Cardiac muscle cell (in vitro differentiated cells and primary cell): ENCODE measurements around the gene CNTN5. TPM values are rescaled to one million over a fixed set of nuclear protein-coding genes. Genes with fewer than 3 reads are reported as not detected.

Experiments
- DNase-seq, 2 donors: peaks; one replicate each; pipeline versions ENCODE4 v3.0.0 to v3.0.0-alpha.2; 2010 to 2017; ENCODE audit warnings: low read depth in 1 of 2, low spot score in 1 of 2
- H3K27ac ChIP-seq: fragments of 200-600 bp; sonication (generic); 2 replicates; pipeline ENCODE4 v1.5.1; 2016
- H3K27me3 ChIP-seq: fragments of 200-600 bp; sonication (generic); 2 replicates; pipeline ENCODE4 v1.6.0; 2016; ENCODE audit warnings: control low read depth
- H3K36me3 ChIP-seq: fragments of 200-600 bp; sonication (generic); 2 replicates; pipeline ENCODE4 v1.5.1; 2016; ENCODE audit warnings: control low read depth
- H3K4me1 ChIP-seq: fragments of 200-600 bp; sonication (generic); 2 replicates; pipeline ENCODE4 v1.8.1; 2017; ENCODE audit warnings: low read depth, mild to moderate bottlenecking, mixed run types
- H3K4me3 ChIP-seq: fragments of 200-600 bp; sonication (generic); 2 replicates; pipeline ENCODE4 v1.5.1; 2016; ENCODE audit warnings: mild to moderate bottlenecking
- H3K9me3 ChIP-seq: fragments of 200-600 bp; sonication (generic); 2 replicates; pipeline ENCODE4 v1.5.1; 2017; ENCODE audit warnings: low read depth, mild to moderate bottlenecking, control low read depth
- polyA plus RNA-seq: library from polyadenylated mRNA; unstranded; fragments of >200 nt; fragmentation: Nextera tagmentation; extraction: Ambion mirVana; gene quantifications from 2 replicates; pipeline ENCODE4 v1.2.1, GENCODE V29; 2016
- total RNA-seq: library from RNA; depleted of rRNA; stranded (reverse); fragments of >200 nt; gene quantifications from 2 replicates; pipeline ENCODE4 v1.2.3, GENCODE V29; 2016
- TF ChIP-seq, protein P1 (sequence below): IDR thresholded peaks from 2 replicates; pipeline ENCODE4 v1.5.1; 2012; ENCODE audit warnings: low read depth, mild to moderate bottlenecking, low read length

Gene CNTN5
- total and polyA plus RNA-seq, 2 experiments from 2014 or later, result 30.0 to 41.3 TPM

DNA sequence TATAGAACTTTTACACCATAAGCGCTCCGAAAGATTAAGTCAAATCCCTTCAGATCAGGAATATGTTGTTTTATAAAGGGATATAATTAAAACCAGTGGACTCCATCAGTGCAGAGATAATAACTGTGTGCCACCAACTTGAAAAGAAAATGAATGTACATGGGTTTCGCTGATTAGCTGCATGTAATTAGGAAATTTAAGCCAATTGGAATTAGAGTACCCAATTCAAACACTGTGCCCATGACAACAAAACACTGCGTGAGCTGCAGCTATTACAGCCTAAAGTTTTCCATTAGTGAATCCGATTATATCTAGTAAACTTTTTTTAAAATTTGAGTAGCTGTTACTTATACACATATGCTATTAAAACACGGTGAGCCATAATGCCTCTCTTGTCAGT, 1274.0 kb downstream of the CNTN5 start:
- Histone ChIP-seq H3K27ac (no peak overlapping the region), H3K4me3 (no peak overlapping the region), H3K27me3 (no peaks in the 10 kb centered on the region), H3K9me3 (no peaks in the 10 kb centered on the region), H3K36me3 (no peaks in the 10 kb centered on the region), H3K4me1 (no peaks in the 10 kb centered on the region)
- TF ChIP-seq, protein P1, sequence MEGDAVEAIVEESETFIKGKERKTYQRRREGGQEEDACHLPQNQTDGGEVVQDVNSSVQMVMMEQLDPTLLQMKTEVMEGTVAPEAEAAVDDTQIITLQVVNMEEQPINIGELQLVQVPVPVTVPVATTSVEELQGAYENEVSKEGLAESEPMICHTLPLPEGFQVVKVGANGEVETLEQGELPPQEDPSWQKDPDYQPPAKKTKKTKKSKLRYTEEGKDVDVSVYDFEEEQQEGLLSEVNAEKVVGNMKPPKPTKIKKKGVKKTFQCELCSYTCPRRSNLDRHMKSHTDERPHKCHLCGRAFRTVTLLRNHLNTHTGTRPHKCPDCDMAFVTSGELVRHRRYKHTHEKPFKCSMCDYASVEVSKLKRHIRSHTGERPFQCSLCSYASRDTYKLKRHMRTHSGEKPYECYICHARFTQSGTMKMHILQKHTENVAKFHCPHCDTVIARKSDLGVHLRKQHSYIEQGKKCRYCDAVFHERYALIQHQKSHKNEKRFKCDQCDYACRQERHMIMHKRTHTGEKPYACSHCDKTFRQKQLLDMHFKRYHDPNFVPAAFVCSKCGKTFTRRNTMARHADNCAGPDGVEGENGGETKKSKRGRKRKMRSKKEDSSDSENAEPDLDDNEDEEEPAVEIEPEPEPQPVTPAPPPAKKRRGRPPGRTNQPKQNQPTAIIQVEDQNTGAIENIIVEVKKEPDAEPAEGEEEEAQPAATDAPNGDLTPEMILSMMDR, result no peak
- no peak for DNase-seq

DNA sequence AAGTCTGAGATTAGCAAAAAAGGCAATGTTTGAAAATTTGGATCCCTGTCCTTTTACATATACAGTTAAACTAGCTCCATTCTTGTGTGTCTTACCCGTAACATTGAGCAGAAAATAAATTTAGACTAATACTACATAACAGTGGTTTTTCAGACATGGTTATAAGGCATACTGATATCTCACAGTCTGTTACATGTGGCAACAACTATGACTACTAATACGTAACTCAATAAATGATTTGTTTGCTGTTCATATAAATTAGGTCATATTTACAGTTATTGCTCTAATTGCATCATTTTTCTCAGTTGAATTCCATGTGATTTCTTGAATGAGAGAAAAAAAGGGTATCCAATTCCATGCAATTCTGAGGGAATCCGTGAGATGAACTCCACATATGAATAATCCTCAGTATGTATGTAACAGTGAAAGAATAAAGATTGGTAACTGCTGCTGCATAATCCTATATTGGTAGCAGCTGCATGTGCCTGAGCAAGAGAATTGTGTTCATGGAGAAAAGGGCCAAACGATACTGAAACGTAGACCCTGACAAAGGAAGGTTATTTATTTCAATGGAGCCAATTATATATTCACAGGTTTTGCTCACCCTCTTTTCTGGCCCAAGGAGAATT, 1275.4 kb downstream of the CNTN5 start:
- DNase-seq, result no peak
- no peak overlapping the region for H3K4me3 ChIP-seq
- H3K27ac ChIP-seq, result no peak overlapping the region
- H3K9me3 ChIP-seq, result no peaks in the 10 kb centered on the region
- TF ChIP-seq, protein P1, result no peak
- no peaks in the 10 kb centered on the region for H3K27me3 ChIP-seq
- H3K36me3 ChIP-seq, result no peaks in the 10 kb centered on the region
- peaks cover 8% of the 10 kb centered on the region for H3K4me1 ChIP-seq

GRCh38 chr11:100297516-100297915, 1276.8 kb downstream of the CNTN5 start:
- TF ChIP-seq, protein P1, result no peak
- Histone ChIP-seq H3K36me3 (no peaks in the 10 kb centered on the region), H3K27me3 (no peaks in the 10 kb centered on the region), H3K9me3 (no peaks in the 10 kb centered on the region), H3K4me1 (peaks cover 22% of the 10 kb centered on the region), H3K27ac (no peak overlapping the region), H3K4me3 (no peak overlapping the region)
- DNase-seq, result no peak

GRCh38 chr11:100302824-100303223, 1282.1 kb downstream of the CNTN5 start:
- peaks cover 51% of the 10 kb centered on the region for H3K4me1 ChIP-seq
- H3K36me3 ChIP-seq, result no peaks in the 10 kb centered on the region
- no peaks in the 10 kb centered on the region for H3K9me3 ChIP-seq
- H3K27me3 ChIP-seq, result no peaks in the 10 kb centered on the region
- TF ChIP-seq, protein P1, result no peak
- DNase-seq, result no peak
- no peak overlapping the region for H3K4me3 ChIP-seq
- H3K27ac ChIP-seq, result peak overlapping the region; percentile 88

DNA sequence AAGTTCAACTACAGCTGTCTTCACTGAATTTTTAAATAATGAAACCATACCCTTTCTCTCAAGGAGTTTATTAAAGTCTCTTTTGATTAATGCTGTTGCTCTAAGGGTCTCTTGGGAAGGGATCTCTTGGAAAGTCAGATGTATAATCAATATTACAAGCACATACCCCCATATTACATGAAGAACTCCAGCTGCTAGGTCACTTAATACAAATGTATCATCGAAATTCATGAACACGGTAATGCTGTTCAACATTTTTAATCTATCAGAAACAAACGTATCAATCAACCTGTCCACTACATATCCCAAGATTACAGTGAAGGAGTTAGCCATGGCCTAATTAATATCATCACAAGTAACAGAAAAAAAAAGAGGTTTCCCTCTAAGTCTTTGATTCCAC, 1283.1 kb downstream of the CNTN5 start:
- H3K36me3 ChIP-seq, result no peaks in the 10 kb centered on the region
- H3K4me3 ChIP-seq, result no peak overlapping the region
- TF ChIP-seq, protein P1, result no peak
- peak overlapping the region; percentile 88 for H3K27ac ChIP-seq
- H3K9me3 ChIP-seq, result no peaks in the 10 kb centered on the region
- DNase-seq, result no peak
- no peaks in the 10 kb centered on the region for H3K27me3 ChIP-seq
- peaks cover 58% of the 10 kb centered on the region for H3K4me1 ChIP-seq
